Muscle of leg (tissue), 11 donors: ENCODE data around the gene JAZF1. TPM values are rescaled to one million over a fixed set of nuclear protein-coding genes. Genes with fewer than 3 reads are reported as not detected.

ENCODE experiments used
- DNase-seq: peaks from one replicate; pipeline ENCODE4 v3.0.0; 2013
- H3K27ac ChIP-seq: one replicate; pipeline ENCODE4 v1.5.1; 2013; ENCODE audit warnings: mild to moderate bottlenecking, low read length, control low read depth
- H3K27me3 ChIP-seq: one replicate; pipeline ENCODE4 v1.6.1; 2013; ENCODE audit warnings: low read length; ENCODE audit not compliant: control insufficient read depth, insufficient read depth
- H3K36me3 ChIP-seq: one replicate; pipeline ENCODE4 v1.6.1; 2013; ENCODE audit warnings: low read length; ENCODE audit not compliant: control insufficient read depth, insufficient read depth
- H3K4me1 ChIP-seq: one replicate; pipeline ENCODE4 v1.6.1; 2013; ENCODE audit warnings: low read length; ENCODE audit not compliant: control insufficient read depth, insufficient read depth
- H3K4me3 ChIP-seq: one replicate; pipeline ENCODE4 v1.5.1; 2013; ENCODE audit warnings: low read length, control low read depth
- H3K9me3 ChIP-seq: replicated peaks from 2 replicates; pipeline ENCODE4 v1.6.1; 2013; ENCODE audit warnings: low read depth, low read length; ENCODE audit not compliant: control insufficient read depth
- WGBS: methylation state at CpG from one replicate; pipeline ENCODE4 v1.1.5; 2013; ENCODE audit warnings: missing lambda C conversion rate; ENCODE audit not compliant: insufficient coverage; 5-methylcytosine and 5-hydroxymethylcytosine counted together
- polyA plus RNA-seq, 8 donors: library from polyadenylated mRNA; unstranded; fragments of 120-200 nt; gene quantifications; one replicate each; pipeline versions ENCODE4 v1.2.1 to v1.2.3, GENCODE V29; 2013; ENCODE audit warnings: inconsistent platforms in 1 of 8, low replicate concordance in 1 of 8; ENCODE audit not compliant: insufficient read length in 8 of 8, insufficient read depth in 1 of 8
- total RNA-seq: library from RNA; stranded (reverse); fragments of 120-200 nt; gene quantifications from one replicate; pipeline ENCODE4 v1.2.4, GENCODE V29; 2013

The JAZF1 gene
- total and polyA plus RNA-seq, 9 donors: 12.7 to 30.3 (median 28.1) TPM

- WGBS: 40% methylated on average over 2 of the region's 9 CpGs
- H3K27ac ChIP-seq: peak overlapping the region; percentile 92
Observed at GRCh38 chr7:28070297-28071055, 110.1 kb downstream of the JAZF1 start.

GRCh38 chr7:28069807-28070206, 110.8 kb downstream of the JAZF1 start:
- H3K27ac ChIP-seq: peak overlapping the region; percentile 92
- no peak overlapping the region for H3K4me3 ChIP-seq
- 14% methylated on average over 7 of the region's 10 CpGs for WGBS
- peak; percentile 96 for DNase-seq
- no peaks in the 10 kb centered on the region for H3K36me3 ChIP-seq
- no peaks in the 10 kb centered on the region for H3K9me3 ChIP-seq
- H3K27me3 ChIP-seq: no peaks in the 10 kb centered on the region
- H3K4me1 ChIP-seq: peaks cover 34% of the 10 kb centered on the region

More at GRCh38 chr7:28070297-28071055, 110.1 kb downstream of the JAZF1 start:
- DNase-seq: peak; percentile 82
- no peak overlapping the region for H3K4me3 ChIP-seq
- H3K9me3 ChIP-seq: no peaks in the 10 kb centered on the region
- no peaks in the 10 kb centered on the region for H3K27me3 ChIP-seq
- H3K4me1 ChIP-seq: peaks cover 29% of the 10 kb centered on the region
- no peaks in the 10 kb centered on the region for H3K36me3 ChIP-seq

- DNase-seq: no peak
- WGBS: 75% methylated on average over 2 of the region's 3 CpGs
- Histone ChIP-seq H3K27me3 (no peaks in the 10 kb centered on the region), H3K36me3 (no peaks in the 10 kb centered on the region), H3K4me3 (no peak overlapping the region), H3K9me3 (no peaks in the 10 kb centered on the region), H3K4me1 (peaks cover 34% of the 10 kb centered on the region), H3K27ac (peak overlapping the region; percentile 92)
Observed at GRCh38 chr7:28069388-28069787, 111.2 kb downstream of the JAZF1 start.

GRCh38 chr7:28068811-28069216, 111.8 kb downstream of the JAZF1 start:
- Histone ChIP-seq H3K36me3 (no peaks in the 10 kb centered on the region), H3K27me3 (no peaks in the 10 kb centered on the region), H3K4me1 (peaks cover 34% of the 10 kb centered on the region), H3K27ac (peak overlapping the region; percentile 92), H3K4me3 (no peak overlapping the region), H3K9me3 (no peaks in the 10 kb centered on the region)
- no CpG with 5 or more reads among the region's 1 CpG for WGBS
- DNase-seq: peak; percentile 90

GRCh38 chr7:28067171-28067570, 113.4 kb downstream of the JAZF1 start:
- Histone ChIP-seq H3K27ac (no peak overlapping the region), H3K4me1 (peaks cover 37% of the 10 kb centered on the region), H3K9me3 (no peaks in the 10 kb centered on the region), H3K36me3 (no peaks in the 10 kb centered on the region), H3K27me3 (no peaks in the 10 kb centered on the region), H3K4me3 (no peak overlapping the region)
- DNase-seq: no peak

GRCh38 chr7:28065721-28066285, 114.8 kb downstream of the JAZF1 start:
- WGBS: 80% methylated on average over 1 of the region's 8 CpGs
- Histone ChIP-seq H3K27ac (peak overlapping the region; percentile 87), H3K9me3 (no peaks in the 10 kb centered on the region), H3K4me1 (peaks cover 33% of the 10 kb centered on the region), H3K27me3 (no peaks in the 10 kb centered on the region), H3K36me3 (no peaks in the 10 kb centered on the region), H3K4me3 (no peak overlapping the region)
- peak; percentile 96 for DNase-seq

GRCh38 chr7:28065308-28065707, 115.3 kb downstream of the JAZF1 start:
- Histone ChIP-seq H3K4me1 (peaks cover 28% of the 10 kb centered on the region), H3K27ac (peak overlapping the region; percentile 87)

GRCh38 chr7:28064437-28064836, 116.2 kb downstream of the JAZF1 start:
- no peaks in the 10 kb centered on the region for H3K9me3 ChIP-seq
- peak overlapping the region; percentile 87 for H3K27ac ChIP-seq
- peak; percentile 44 for DNase-seq
- H3K4me3 ChIP-seq: no peak overlapping the region
- no peaks in the 10 kb centered on the region for H3K36me3 ChIP-seq
- no peaks in the 10 kb centered on the region for H3K27me3 ChIP-seq
- peaks cover 19% of the 10 kb centered on the region for H3K4me1 ChIP-seq

More at GRCh38 chr7:28065308-28065707, 115.3 kb downstream of the JAZF1 start:
- H3K4me3 ChIP-seq: no peak overlapping the region
- 60% methylated on average over 3 of the region's 7 CpGs for WGBS
- H3K36me3 ChIP-seq: no peaks in the 10 kb centered on the region
- H3K27me3 ChIP-seq: no peaks in the 10 kb centered on the region
- no peaks in the 10 kb centered on the region for H3K9me3 ChIP-seq
- DNase-seq: peak; percentile 83

GRCh38 chr7:28062197-28062991, 118.2 kb downstream of the JAZF1 start:
- 43% methylated on average over 9 of the region's 12 CpGs for WGBS
- peak; percentile 86 for DNase-seq
- Histone ChIP-seq H3K4me3 (no peak overlapping the region), H3K4me1 (peaks cover 11% of the 10 kb centered on the region), H3K27ac (no peak overlapping the region), H3K36me3 (no peaks in the 10 kb centered on the region), H3K27me3 (no peaks in the 10 kb centered on the region), H3K9me3 (no peaks in the 10 kb centered on the region)

- DNase-seq: no peak
- Histone ChIP-seq H3K4me3 (no peak overlapping the region), H3K4me1 (peaks cover 11% of the 10 kb centered on the region), H3K9me3 (no peaks in the 10 kb centered on the region), H3K36me3 (no peaks in the 10 kb centered on the region), H3K27me3 (no peaks in the 10 kb centered on the region), H3K27ac (no peak overlapping the region)
- 100% methylated on average over 1 of the region's 4 CpGs for whole genome bisulfite sequencing
Observed at GRCh38 chr7:28061824-28062196, 118.8 kb downstream of the JAZF1 start.
